Body of pancreas (tissue), 4 donors: ENCODE data around the gene PROKR2.

ENCODE experiments used
- POLR2A ChIP-seq, 3 donors: fragments of 450-650 bp; IDR thresholded peaks; one replicate each; pipeline ENCODE4 v1.6.1; 2016; ENCODE audit warnings: antibody characterized with exemption in 3 of 3, mild to moderate bottlenecking in 2 of 3
- TF ChIP-seq, protein P1 (sequence below), 7 experiments: fragments of 450-650 bp in 4 of 7; fragments of 200-600 bp in 3 of 7; sonication (generic) in 3 of 7; IDR thresholded peaks; one replicate each; pipeline ENCODE4 v1.5.1; 2016 to 2019; ENCODE audit warnings: antibody characterized with exemption in 7 of 7

DNA sequence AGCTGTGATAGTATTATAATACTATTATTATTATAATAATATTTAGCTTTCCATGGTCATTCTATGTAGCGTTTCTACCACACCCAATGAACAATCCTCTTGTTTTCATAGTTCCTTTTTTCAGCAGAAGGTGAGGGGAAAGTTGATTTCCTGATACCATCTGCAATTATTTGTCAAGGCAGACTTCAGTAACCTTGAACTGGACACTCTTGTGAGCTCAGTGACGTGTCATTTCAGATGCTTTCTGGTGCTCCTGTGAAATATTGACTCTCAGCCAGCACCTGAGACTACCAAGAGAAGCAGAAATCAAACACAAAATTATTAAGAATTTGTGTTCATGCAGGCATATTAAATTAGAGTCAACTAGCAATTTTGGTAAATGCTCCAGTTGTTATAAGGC lies 46.0 kb upstream of the PROKR2 start:
- no peak for TF ChIP-seq POLR2A (IDR thresholded peaks at IDR 0.05)
- TF ChIP-seq, protein P1, sequence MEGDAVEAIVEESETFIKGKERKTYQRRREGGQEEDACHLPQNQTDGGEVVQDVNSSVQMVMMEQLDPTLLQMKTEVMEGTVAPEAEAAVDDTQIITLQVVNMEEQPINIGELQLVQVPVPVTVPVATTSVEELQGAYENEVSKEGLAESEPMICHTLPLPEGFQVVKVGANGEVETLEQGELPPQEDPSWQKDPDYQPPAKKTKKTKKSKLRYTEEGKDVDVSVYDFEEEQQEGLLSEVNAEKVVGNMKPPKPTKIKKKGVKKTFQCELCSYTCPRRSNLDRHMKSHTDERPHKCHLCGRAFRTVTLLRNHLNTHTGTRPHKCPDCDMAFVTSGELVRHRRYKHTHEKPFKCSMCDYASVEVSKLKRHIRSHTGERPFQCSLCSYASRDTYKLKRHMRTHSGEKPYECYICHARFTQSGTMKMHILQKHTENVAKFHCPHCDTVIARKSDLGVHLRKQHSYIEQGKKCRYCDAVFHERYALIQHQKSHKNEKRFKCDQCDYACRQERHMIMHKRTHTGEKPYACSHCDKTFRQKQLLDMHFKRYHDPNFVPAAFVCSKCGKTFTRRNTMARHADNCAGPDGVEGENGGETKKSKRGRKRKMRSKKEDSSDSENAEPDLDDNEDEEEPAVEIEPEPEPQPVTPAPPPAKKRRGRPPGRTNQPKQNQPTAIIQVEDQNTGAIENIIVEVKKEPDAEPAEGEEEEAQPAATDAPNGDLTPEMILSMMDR (IDR thresholded peaks at IDR 0.05), result no peak
